HG03066 (cell line): ENCODE measurements around the gene RS1.

Experiments used
- ATAC-seq: cut with Tn5 transposase; IDR thresholded peaks from one replicate; pipeline ENCODE4 v1.9.1; 2021; ENCODE audit warnings: low read depth; ENCODE audit not compliant: unreplicated experiment

RS1 gene

DNA sequence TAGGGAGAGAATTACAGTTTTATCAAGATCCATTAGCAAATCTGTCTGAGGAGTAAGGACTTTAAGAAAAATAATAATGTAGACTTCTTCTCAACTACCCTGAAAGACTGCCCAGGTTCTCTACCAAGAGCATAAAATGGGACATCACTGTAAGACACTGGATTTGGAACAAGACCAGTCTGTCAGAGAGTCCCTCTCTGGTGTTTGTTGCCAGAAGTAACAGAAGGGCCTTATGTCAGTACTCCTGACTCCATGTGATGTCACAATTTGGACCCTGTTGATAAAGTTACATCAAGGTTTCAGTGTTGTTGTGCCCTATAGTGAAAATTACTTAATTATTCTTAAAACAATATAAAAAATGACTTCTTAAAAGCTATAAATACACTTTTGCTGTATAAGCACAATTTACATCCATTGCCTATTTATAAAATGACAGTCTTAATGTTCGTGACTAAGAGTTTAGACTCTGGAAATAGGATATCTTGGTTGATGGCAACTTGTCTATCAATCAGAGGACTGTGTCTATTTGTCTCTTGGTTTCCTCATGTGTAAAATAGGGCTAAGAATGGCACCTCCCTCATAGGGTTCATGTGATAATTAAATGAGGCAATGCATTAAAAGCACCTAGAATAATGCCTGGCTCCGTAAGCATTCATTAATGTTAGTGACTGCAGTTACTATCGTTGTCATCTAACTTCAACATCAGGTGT is 57.8 kb downstream of the RS1 start:
- ATAC-seq: no peak

DNA sequence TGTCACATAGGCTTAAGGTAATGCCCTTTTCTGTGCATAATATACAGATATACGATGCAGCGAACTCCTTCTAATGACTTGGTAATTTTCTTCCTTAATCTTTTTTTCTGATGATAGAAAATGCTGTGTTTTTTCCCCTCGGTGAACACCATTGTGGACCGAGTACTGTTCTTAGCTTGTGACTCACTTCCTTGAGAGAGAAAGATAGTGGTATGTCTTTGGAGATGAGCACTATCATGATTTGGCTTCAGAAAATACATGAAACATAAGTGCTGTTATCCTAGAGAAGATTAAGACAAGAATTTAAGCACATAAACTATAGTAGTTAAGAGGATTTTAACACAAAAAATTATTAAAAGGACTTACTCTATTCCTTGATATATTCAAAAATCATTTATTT is 63.9 kb downstream of the RS1 start:
- ATAC-seq: no peak

DNA sequence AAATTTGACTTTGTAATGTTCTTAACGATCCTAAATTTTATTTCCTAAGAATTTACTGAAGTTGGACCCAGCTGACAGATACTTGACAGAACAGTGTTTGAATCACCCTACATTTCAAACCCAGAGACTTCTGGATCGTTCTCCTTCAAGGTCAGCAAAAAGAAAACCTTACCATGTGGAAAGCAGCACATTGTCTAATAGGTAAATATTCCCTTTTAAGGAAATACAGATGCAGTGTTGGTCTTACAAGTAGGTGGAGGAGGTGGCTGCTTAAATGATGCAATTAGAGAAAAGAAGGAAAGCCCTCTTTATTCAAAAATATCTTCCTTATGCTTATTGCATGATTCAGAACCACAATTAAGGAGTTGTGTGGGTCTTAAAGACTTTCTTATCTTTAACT is 73.5 kb downstream of the RS1 start:
- ATAC-seq: no peak

DNA sequence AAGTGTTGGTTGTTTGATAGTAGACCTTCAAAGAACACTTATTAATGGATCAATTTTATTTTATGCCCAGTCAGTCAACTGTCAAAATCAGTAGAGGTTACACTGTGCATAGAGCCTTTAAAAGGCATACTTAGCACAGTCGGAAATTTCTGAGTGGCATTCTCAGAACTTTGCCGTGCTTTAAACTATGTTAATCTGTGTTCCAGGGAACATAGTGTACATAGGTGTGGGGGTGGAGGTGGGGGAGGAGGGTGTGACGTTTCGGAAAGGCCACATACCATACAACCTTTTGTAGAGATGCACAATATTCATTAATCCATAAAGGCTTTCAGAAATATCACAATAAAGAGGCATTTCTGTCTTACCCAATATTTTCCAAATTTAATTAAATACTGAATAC is 75.8 kb downstream of the RS1 start:
- no peak for ATAC-seq

DNA sequence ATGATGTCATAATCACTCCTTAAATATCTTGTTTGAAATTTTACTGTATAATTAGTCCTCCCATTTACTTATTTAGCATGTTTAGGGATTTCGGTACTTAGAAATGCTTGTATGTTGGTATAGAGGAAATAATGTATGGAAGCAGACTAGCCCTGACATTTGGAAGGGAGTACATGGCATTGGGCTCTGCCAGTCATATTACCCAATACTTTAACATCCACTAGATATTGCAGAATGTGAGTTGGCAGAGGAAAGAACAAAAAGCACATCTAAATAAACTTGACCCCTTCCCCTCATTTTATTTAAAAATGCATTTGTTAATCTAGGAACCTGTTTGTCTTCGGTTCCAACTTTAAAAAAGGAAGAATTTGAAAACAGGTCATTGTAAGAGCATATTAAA is 77.8 kb downstream of the RS1 start:
- ATAC-seq: no peak

DNA sequence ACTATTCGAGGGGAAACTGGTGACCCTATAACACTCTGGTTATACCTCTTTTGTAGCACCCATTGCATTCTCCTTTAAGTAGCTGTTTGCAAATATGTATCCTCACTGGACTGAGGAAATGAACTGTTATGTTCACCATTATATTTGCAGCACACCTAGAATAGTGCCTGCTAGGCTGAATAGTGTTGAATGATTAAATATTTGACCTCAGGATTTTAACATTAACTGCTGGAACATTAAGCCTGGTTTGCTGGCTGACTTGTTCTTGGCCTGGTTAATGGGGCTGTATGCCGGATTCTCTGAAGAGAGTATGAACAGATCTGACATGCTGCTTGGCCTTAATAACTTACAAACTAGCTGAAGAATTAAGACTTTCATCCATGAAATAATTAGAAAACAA is 80.1 kb downstream of the RS1 start:
- ATAC-seq: no peak
